ENCODE data around the gene GABRG2. TPM values are rescaled to one million over a fixed set of nuclear protein-coding genes. Genes with fewer than 3 reads are reported as not detected.

The GABRG2 gene
- polyA plus RNA-seq, result not detected in 3 replicates
- not detected for polyA plus RNA-seq (2011; ENCODE audit: low read depth)
- not detected in 2 replicates for polyA plus RNA-seq (2011; cell fraction: cytosol; rRNA removed)
- polyA plus RNA-seq (2011; cell fraction: nucleus; rRNA removed), result not detected in 2 replicates
- polyA plus RNA-seq (2012; ENCODE audit: low replicate concordance), result not detected in 2 replicates
- polyA minus RNA-seq, result not detected in 3 replicates
- polyA minus RNA-seq (2011; cell fraction: cytosol; rRNA and poly(A)+ RNA removed), result not detected
- polyA minus RNA-seq (2011; cell fraction: nucleus; rRNA and poly(A)+ RNA removed), result not detected in 2 replicates

DNA sequence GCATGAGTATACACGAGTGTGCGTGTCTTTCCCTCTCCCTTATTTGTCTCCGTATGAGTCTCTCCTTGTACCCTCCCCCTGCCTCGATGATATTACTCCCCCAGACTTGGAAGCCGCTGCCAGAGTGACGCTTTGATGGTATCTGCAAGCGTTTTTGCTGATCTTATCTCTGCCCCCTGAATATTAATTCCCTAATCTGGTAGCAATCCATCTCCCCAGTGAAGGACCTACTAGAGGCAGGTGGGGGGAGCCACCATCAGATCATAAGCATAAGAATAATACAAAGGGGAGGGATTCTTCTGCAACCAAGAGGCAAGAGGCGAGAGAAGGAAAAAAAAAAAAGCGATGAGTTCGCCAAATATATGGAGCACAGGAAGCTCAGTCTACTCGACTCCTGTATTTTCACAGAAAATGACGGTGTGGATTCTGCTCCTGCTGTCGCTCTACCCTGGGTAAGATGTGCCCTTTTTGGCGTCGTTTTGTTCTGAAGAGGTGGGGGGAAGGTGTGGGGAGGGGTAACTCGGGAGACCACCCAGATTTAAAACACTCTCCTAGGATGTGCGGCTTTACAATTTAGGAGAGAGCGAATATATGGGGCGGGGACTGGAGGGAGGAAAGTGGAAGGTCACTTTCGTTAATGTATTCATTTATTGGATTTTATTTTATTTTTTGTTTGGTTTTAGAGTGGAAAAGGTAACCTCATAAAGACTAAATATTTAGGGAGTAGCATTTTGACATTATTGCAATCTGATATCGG, at the start of gene GABRG2:
GABRG2 (plus strand) TSS at position 119 of the 757 bp plus-strand sequence; CDS start at position 346, 227 bp downstream.
- Histone ChIP-seq H3K4me1 (ENCODE audit: control insufficient read depth, extremely low read depth, insufficient read depth, low read length) (no peaks in the 10 kb centered on the region), H3K36me3 (ENCODE audit: control insufficient read depth in 2 of 2, extremely low read depth in 1 of 2, insufficient read depth in 2 of 2, low read length in 2 of 2) (no peaks in the 10 kb centered on the region), H3K4me3 (ENCODE audit: control insufficient read depth in 2 of 3, extremely low read depth in 1 of 3, insufficient read depth in 2 of 3, low read depth in 1 of 3, low read length in 3 of 3) (no peak within 1 kb of the TSS), H3K27me3 (ENCODE audit: control insufficient read depth, extremely low read depth, insufficient read depth, low read length) (no peaks in the 10 kb centered on the region), H3K79me2 (ENCODE audit: control insufficient read depth, insufficient read depth, low read length) (no peaks in the 10 kb centered on the region), H3K4me2 (ENCODE audit: control insufficient read depth, extremely low read depth, insufficient read depth, low read depth, low read length) (no peak within 1 kb of the TSS), H2AFZ (ENCODE audit: control insufficient read depth, low read length) (no peak within 1 kb of the TSS), H4K20me1 (ENCODE audit: control insufficient read depth, extremely low read depth, insufficient read depth, low read length) (no peaks in the 10 kb centered on the region), H3K9ac (ENCODE audit: control insufficient read depth, extremely low read depth, insufficient read depth, low read length) (no peak within 1 kb of the TSS), H3K9me1 (ENCODE audit: control insufficient read depth, extremely low read depth, insufficient read depth, low read length) (no peaks in the 10 kb centered on the region), H3K9me3 (ENCODE audit: control insufficient read depth, low read depth, low read length) (no peaks in the 10 kb centered on the region), H3K27ac (ENCODE audit: control insufficient read depth, insufficient read depth, low read length) (no peak within 1 kb of the TSS)
- dilution Hi-C loops (cut with MboI; ENCODE audit: extremely low pct_ligation_motif_present, low sequenced_read_pairs), result no loop called here
- no peak for FAIRE-seq
- no peak for DNase-seq (ENCODE audit: low read depth, low spot score)
- TF ChIP-seq EZH2 (IDR thresholded peaks at IDR 0.05; ENCODE audit: low read length), result no peak
- TF ChIP-seq, protein P1, sequence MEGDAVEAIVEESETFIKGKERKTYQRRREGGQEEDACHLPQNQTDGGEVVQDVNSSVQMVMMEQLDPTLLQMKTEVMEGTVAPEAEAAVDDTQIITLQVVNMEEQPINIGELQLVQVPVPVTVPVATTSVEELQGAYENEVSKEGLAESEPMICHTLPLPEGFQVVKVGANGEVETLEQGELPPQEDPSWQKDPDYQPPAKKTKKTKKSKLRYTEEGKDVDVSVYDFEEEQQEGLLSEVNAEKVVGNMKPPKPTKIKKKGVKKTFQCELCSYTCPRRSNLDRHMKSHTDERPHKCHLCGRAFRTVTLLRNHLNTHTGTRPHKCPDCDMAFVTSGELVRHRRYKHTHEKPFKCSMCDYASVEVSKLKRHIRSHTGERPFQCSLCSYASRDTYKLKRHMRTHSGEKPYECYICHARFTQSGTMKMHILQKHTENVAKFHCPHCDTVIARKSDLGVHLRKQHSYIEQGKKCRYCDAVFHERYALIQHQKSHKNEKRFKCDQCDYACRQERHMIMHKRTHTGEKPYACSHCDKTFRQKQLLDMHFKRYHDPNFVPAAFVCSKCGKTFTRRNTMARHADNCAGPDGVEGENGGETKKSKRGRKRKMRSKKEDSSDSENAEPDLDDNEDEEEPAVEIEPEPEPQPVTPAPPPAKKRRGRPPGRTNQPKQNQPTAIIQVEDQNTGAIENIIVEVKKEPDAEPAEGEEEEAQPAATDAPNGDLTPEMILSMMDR (optimal IDR thresholded peaks at IDR 0.05 in 1 of 3, IDR thresholded peaks at IDR 0.05 in 1 of 3, conservative IDR thresholded peaks at IDR 0.05 in 1 of 3; ENCODE audit: extremely low read depth in 1 of 3, insufficient read depth in 2 of 3, low read length in 3 of 3), result no peak

DNA sequence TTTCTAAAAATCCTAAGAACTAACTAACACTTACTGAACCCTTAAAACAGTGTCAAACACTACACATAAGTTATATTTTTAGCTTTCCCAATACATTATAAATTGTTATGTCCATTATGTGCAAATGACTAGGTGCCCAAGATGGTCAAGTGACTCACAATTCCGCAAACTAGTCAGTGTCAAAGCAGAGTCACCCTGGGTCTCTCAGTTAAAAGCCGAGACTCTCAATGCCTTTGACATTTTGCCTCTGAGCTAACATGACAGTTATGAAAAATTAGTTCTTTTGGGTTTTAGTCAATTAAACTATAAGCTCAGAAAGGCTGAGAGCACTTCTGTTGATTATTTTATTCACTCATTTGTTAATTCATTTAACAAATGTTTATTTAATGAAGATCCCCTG, 42.3 kb upstream of the GABRG2 start:
- Histone ChIP-seq H3K9ac (ENCODE audit: control insufficient read depth, extremely low read depth, insufficient read depth, low read length) (no peak overlapping the region), H3K27ac (ENCODE audit: control insufficient read depth, insufficient read depth, low read length) (no peak overlapping the region), H3K4me2 (ENCODE audit: control insufficient read depth, extremely low read depth, insufficient read depth, low read depth, low read length) (no peak overlapping the region), H3K79me2 (ENCODE audit: control insufficient read depth, insufficient read depth, low read length) (no peaks in the 10 kb centered on the region), H3K4me3 (ENCODE audit: control insufficient read depth in 2 of 3, extremely low read depth in 1 of 3, insufficient read depth in 2 of 3, low read depth in 1 of 3, low read length in 3 of 3) (no peak overlapping the region), H2AFZ (ENCODE audit: control insufficient read depth, low read length) (no peak overlapping the region), H3K9me1 (ENCODE audit: control insufficient read depth, extremely low read depth, insufficient read depth, low read length) (no peaks in the 10 kb centered on the region), H3K9me3 (ENCODE audit: control insufficient read depth, low read depth, low read length) (no peaks in the 10 kb centered on the region), H3K4me1 (ENCODE audit: control insufficient read depth, extremely low read depth, insufficient read depth, low read length) (no peaks in the 10 kb centered on the region), H3K36me3 (ENCODE audit: control insufficient read depth in 2 of 2, extremely low read depth in 1 of 2, insufficient read depth in 2 of 2, low read length in 2 of 2) (no peaks in the 10 kb centered on the region), H4K20me1 (ENCODE audit: control insufficient read depth, extremely low read depth, insufficient read depth, low read length) (no peaks in the 10 kb centered on the region), H3K27me3 (ENCODE audit: control insufficient read depth, extremely low read depth, insufficient read depth, low read length) (no peaks in the 10 kb centered on the region)
- no peak for DNase-seq (ENCODE audit: low read depth, low spot score)
- TF ChIP-seq, protein P1 (optimal IDR thresholded peaks at IDR 0.05 in 1 of 3, IDR thresholded peaks at IDR 0.05 in 1 of 3, conservative IDR thresholded peaks at IDR 0.05 in 1 of 3; ENCODE audit: extremely low read depth in 1 of 3, insufficient read depth in 2 of 3, low read length in 3 of 3), result no peak
- no peak for TF ChIP-seq EZH2 (IDR thresholded peaks at IDR 0.05; ENCODE audit: low read length)
- dilution Hi-C loops (cut with MboI; ENCODE audit: extremely low pct_ligation_motif_present, low sequenced_read_pairs), result no loop called here
- FAIRE-seq, result no peak

Data from keratinocyte (primary cell).